Stimulated activated CD4-positive, alpha-beta T cell treated with anti-CD3 and anti-CD28 coated beads, Interleukin-1b, Interleukin-23, amount 100 ng/mL, for 1 hour (primary cell): ENCODE results near the gene SLC26A1.

ENCODE experiments used
- DNase-seq, 2 donors: peaks; one replicate each; pipeline ENCODE4 v3.0.0-alpha.2; 2020; ENCODE audit warnings: low read depth in 2 of 2

SLC26A1 gene

DNA sequence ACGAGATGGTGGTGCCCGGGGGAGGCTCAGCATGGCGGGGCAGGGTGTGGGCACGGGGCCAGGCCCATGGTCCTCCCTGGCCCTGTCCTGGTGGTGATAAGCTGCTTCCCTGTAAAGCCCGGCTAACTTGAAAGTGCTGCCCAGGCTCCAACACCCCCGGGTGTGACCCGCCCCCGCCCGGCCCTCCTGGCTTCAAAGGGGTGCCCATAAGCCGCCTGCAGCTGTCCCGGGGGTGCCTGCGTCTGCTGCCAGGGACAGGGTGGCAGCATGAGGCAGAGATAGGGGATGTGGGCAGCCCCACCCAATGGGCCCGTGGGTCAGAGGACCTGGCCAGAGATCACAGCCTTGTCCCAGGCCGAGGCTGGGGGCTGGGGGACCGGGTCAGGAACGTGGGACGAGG lies 36.3 kb upstream of the SLC26A1 start:
- no peak for DNase-seq

DNA sequence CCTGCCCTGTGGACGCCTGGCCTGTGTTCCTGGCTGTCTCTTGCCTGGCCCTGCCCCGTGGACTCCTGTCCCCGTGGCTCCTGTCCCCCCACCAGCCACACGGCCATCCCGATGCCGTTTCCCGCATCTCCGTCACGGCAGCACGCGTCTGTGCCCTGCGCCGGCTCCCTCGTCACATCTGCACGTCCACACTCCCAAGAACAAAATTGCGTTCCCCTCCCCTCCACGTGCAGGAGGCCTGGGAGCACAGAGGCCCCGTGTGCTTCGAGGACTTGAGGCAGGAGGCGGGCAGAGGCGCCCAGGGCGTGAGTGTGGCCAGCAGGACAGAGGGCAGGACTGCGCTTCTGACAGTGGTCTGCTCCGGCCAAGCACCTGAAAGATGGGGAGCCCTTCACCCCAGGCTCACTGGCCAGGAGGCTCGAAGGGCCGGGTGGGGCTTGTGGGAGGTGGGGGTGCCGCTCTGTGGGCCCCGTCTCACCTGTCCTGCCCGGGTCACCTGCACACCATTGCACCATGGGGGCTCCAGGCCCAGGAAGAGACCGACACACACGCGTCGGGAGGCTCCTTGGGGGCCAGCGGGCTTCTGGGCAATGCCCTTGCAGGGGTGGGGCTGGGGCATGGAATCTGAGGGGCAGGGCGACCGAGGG lies 35.5 kb upstream of the SLC26A1 start:
- no peak for DNase-seq

- DNase-seq: no peak
Measured at GRCh38 chr4:1027915-1028238, 34.7 kb upstream of the SLC26A1 start.

GRCh38 chr4:1027219-1027914 lies 34.2 kb upstream of the SLC26A1 start:
- no peak for DNase-seq

GRCh38 chr4:1026115-1026514 lies 32.9 kb upstream of the SLC26A1 start:
- DNase-seq: no peak

DNA sequence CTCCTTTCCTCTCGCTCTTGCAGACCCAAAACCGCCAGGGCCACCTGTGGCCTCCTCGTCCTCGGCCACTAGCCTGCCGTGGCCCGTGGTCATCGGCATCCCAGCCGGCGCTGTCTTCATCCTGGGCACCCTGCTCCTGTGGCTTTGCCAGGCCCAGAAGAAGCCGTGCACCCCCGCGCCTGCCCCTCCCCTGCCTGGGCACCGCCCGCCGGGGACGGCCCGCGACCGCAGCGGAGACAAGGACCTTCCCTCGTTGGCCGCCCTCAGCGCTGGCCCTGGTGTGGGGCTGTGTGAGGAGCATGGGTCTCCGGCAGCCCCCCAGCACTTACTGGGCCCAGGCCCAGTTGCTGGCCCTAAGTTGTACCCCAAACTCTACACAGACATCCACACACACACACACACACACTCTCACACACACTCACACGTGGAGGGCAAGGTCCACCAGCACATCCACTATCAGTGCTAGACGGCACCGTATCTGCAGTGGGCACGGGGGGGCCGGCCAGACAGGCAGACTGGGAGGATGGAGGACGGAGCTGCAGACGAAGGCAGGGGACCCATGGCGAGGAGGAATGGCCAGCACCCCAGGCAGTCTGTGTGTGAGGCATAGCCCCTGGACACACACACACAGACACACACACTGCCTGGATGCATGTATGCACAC lies 31.8 kb upstream of the SLC26A1 start:
- no peak for DNase-seq

GRCh38 chr4:1023895-1024740 lies 30.9 kb upstream of the SLC26A1 start:
- no peak for DNase-seq

DNA sequence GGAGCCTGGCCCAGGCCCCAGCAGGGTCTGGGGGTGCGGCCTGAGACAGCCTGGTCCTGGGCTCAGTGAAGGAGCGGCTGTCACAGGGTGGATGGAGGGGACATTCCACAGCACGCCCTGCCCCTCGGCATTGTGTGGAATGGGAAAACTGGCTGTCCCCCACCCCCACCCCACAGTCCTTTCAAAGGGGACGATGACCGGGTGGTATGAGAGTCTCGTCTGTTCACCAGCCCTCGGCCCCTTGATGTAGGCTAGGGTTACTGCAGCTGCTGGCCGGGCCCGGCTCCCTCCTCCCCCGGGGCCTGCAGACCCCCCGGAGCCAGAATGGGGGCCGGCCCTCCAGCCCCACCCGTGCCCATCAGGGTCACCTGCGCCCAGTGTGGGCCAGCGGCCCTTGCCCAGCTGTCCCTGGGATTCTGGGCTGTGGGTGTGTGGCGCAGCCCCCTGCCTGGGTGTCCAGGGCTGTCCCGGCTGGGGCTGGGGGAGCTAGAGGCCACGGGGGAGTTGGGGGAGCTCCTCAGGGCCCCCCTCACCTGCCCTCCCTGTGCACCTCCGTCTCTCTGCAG lies 30.0 kb upstream of the SLC26A1 start:
- DNase-seq: no peak

- DNase-seq: no peak
Measured at GRCh38 chr4:1022739-1023066, 29.5 kb upstream of the SLC26A1 start.

- DNase-seq: no peak
Measured at GRCh38 chr4:1022051-1022738, 29.0 kb upstream of the SLC26A1 start.

DNA sequence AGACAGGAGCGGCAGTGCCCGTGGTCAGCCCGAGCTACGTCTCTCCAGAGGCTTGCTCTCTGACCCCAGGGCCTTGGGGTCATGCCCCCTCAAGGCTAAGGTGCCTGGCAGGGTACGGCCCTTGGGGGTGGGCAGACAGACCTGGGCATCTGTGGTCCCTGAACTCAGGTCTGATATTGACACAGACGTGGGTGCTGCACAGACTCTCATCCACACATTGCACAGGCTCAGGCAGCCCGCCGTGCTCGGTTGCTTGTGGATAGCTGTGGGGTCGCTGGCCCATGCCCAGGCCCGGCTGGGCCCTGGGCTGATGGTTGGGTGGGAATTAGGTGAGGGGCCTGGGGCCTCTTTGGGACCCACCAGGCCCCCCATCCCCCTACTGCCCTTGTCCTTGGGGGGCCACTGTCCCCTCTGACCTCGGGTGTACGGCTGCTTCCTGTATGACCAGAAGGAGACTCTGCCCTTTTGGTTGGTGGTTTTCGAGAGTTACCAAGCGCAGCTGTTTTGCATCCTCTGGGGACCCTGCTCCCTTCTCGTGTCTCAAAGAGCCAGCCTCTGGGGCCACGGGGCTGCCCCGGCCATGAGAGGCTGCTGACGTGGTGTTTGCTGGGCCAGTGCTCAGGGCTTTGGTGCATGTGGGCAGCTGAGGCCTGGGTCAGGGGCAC lies 28.3 kb upstream of the SLC26A1 start:
- DNase-seq: no peak

DNA sequence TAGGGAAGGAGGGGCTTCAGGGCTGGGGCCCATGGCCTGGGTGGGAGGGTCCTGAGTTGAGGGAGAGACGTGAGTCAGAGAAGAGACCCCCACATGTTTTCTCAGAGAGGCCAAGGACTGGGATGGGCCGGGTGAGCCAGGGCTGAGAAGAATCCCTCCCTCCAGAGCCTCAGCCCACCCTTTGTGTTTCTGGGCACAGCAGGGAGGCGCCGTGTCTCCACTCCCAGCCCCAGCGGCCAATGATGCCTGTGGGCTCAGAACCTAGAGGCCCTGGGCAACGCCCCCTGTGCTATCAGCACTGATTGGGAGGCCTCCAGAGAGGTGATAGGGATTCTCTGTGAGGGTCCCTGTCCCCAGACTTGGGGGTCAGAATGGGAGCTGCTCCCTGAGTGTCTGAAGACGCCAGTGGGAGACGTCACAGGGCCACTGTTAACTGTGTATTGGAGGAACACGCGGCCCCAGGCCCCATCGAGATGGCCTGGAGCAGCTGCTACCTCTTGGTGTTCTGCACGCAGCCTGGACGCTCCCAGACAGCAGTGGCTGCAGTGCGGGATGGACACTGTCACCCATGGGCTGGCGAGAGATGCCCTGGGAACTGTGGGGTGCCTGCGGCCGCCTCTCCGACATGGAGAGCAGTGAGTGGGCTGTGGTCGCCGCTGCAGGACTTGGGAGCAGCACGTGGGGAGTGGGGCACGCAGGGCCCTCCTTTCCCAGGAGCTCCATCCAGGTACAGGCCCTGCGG lies 26.7 kb upstream of the SLC26A1 start:
- DNase-seq: no peak

DNA sequence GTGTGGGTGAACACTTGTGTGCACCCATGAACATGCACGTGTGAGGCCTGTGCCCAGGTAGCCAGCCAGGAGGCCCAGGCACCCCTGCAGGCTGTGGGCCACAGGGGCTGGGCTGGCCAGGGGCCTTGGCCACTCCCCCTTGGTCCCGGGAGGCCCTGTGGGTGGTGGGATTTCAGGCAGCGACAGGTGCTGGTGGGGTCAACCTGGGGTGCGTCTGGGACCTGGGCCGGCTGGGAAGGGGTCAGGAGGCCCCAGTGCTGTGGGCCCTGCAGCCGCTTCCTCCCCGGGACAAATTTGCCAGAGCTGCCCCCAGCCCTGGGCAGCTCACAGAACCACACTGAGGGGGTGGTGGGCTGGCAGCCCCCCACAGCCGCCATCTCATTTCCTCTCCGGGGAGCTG lies 26.1 kb upstream of the SLC26A1 start:
- DNase-seq: no peak

DNA sequence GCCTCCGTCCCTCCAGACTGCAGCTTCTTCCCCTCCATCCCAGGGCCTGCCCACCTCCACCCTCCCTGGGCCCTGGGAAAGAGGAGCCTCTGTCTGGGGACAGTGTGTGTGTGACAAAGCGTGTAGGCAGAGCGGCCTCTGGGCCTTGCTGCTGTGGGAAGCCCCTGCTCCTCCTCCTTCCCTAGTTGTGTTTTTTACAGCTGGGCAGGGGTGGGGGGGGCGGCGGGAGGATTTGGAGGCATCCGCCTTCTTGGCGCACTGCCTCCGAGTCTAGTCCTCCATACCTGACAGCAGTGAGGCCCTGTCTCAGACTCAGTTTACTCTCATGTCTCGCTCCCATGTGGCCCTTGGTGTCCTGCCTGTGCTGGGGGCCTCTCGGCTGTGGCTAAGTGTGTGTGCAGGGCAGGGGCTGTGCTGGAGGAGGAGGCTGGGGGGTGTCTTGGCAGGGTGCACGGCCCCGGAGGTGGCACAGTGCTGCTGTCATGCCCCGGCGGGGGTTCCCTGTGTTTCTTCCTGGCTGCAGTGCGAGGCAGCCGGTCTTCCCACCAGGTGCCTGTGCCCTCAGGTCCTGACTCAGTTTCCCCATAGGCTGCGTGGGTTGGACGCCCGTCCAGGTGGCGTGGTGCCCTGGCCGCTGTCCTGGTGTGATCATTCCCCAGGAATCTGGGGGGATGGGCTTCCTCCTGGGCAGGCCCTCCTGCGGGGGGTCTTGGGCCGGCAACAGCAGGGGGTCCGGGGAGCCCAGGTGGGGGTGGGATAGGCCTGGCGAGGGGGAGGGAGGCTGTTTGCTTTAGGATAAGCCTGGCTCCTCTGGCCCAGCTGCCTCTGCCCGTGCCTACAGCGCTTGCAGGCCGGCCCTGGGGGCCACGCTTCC lies 25.2 kb upstream of the SLC26A1 start:
- DNase-seq: no peak

DNA sequence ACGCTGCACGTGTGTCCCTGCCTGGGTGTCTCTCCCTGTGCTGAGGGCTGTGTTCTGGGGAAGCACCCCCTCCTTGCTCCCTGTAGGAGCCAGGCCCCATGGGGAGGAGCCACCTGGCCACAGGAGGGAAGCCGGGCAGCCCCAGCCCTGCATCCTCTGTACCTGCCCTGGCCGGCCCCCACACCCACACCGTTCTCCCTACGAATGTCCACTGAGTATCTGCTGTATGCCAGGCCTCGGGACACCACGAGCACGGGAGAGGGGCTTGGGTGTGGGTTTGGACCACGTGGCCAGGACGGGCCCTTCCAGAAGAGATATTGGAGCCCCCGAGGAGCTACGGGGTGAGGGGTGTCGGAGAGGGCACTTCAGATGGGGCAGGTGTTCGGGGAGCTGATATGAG lies 24.5 kb upstream of the SLC26A1 start:
- DNase-seq: no peak

- DNase-seq: no peak
Measured at GRCh38 chr4:1017211-1017610, 24.0 kb upstream of the SLC26A1 start.

DNA sequence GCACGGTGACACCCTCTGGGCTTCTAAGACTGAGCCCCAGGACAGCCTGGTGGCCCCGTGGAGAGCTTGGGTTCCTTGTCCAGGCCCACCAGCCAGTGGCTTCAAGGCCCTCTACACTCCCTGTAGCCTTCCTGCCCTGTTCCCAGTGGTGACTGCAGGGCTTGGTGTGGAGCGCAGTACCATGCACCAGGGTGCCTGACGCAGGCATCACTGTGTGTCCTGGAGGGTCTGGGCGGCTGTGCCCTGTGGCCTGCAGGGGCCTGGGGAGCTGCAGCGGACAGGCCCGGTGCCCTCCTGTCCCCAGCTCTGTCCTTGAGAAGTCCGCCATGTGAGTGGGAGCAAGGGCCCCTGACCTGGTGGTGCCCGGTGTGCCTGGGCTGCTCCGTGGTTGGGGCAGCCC lies 22.5 kb upstream of the SLC26A1 start:
- DNase-seq: no peak

- no peak for DNase-seq
Measured at GRCh38 chr4:1015179-1015578, 22.0 kb upstream of the SLC26A1 start.
